ENCODE results near the gene ORM1. TPM values are rescaled to one million over a fixed set of nuclear protein-coding genes. Genes with fewer than 3 reads are reported as not detected.

The ORM1 gene
- total and polyA plus RNA-seq, 2 donors (not counting 1 experiment from before 2014, with no cell fraction given): not detected

DNA sequence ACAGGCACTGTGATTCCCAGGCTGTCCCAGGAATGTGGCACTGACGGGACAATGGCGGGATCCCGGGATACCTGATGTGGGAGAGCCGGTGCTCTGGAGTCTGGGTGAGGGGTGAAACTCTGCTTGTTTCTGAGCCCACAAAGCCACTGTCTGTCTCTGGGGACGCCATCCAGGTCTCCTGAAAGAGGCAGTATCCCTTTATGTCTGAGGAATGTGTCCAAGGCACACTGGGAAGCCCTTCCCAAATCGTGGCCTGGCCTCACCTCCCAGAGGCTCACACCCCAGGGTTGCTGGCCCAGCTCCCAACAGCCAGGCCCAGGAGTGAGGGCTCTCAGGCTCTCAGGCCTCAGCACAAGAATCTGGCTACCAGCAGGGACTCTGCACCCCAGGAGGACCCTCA, 33.9 kb downstream of the ORM1 start:
- H3K4me1 ChIP-seq (ENCODE audit: control insufficient read depth, extremely low read depth, insufficient read depth, low read length): no peaks in the 10 kb centered on the region
- no peaks in the 10 kb centered on the region for H3K79me2 ChIP-seq (ENCODE audit: control insufficient read depth, insufficient read depth, low read length)
- H3K9ac ChIP-seq (ENCODE audit: insufficient read depth, low read length): no peak overlapping the region
- H3K9me3 ChIP-seq (ENCODE audit: control insufficient read depth, insufficient read depth, low read depth, low read length): no peaks in the 10 kb centered on the region
- peaks cover 21% of the 10 kb centered on the region for H3K36me3 ChIP-seq (ENCODE audit: control insufficient read depth, insufficient read depth, low read length)
- TF ChIP-seq, protein P1, sequence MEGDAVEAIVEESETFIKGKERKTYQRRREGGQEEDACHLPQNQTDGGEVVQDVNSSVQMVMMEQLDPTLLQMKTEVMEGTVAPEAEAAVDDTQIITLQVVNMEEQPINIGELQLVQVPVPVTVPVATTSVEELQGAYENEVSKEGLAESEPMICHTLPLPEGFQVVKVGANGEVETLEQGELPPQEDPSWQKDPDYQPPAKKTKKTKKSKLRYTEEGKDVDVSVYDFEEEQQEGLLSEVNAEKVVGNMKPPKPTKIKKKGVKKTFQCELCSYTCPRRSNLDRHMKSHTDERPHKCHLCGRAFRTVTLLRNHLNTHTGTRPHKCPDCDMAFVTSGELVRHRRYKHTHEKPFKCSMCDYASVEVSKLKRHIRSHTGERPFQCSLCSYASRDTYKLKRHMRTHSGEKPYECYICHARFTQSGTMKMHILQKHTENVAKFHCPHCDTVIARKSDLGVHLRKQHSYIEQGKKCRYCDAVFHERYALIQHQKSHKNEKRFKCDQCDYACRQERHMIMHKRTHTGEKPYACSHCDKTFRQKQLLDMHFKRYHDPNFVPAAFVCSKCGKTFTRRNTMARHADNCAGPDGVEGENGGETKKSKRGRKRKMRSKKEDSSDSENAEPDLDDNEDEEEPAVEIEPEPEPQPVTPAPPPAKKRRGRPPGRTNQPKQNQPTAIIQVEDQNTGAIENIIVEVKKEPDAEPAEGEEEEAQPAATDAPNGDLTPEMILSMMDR (conservative IDR thresholded peaks at IDR 0.05 in 1 of 2, IDR thresholded peaks at IDR 0.05 in 1 of 2; ENCODE audit: low read depth in 1 of 2, low read length in 2 of 2): no peak
- TF ChIP-seq EZH2 (IDR thresholded peaks at IDR 0.05; ENCODE audit: low read length, missing control alignments): no peak
- no peak overlapping the region for H3K4me3 ChIP-seq (replicated peaks in 1 of 4; ENCODE audit: control extremely low read depth in 1 of 4, insufficient read depth in 1 of 4, low read depth in 3 of 4, low read length in 4 of 4)
- H3K27ac ChIP-seq (ENCODE audit: insufficient read depth, low read length): no peak overlapping the region
- H4K20me1 ChIP-seq (ENCODE audit: control insufficient read depth, extremely low read depth, insufficient read depth, low read length): no peaks in the 10 kb centered on the region
- no peaks in the 10 kb centered on the region for H3K27me3 ChIP-seq (ENCODE audit: control insufficient read depth, insufficient read depth, low read length)
- H3K4me2 ChIP-seq (ENCODE audit: extremely low read depth, insufficient read depth, low read length): no peak overlapping the region
- H2AFZ ChIP-seq (ENCODE audit: low read length): no peak overlapping the region
- no peak for DNase-seq (ENCODE audit: low read depth in 2 of 2)

DNA sequence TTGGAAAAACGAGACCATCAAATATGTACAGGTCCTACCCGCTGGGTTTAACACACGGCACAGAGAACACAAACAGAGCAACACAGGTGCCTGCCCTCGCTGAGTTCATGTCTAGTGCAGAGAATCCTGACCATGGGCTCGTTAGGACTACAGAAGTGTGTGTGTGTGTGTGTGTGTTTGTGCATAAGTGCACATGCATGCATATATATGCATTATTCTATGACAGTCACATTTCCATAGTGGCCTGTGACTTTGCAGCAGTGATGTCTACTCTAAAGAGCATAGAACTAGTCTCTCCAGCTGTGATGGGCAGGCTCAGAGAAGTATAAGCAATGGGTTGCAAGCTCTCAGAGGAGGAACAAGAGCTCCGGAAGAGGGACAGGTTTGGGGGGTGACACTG, 34.5 kb downstream of the ORM1 start:
- no peak overlapping the region for H3K4me2 ChIP-seq (ENCODE audit: extremely low read depth, insufficient read depth, low read length)
- H3K36me3 ChIP-seq (ENCODE audit: control insufficient read depth, insufficient read depth, low read length): peaks cover 21% of the 10 kb centered on the region
- H3K9ac ChIP-seq (ENCODE audit: insufficient read depth, low read length): no peak overlapping the region
- no peaks in the 10 kb centered on the region for H4K20me1 ChIP-seq (ENCODE audit: control insufficient read depth, extremely low read depth, insufficient read depth, low read length)
- H3K4me3 ChIP-seq (replicated peaks in 1 of 4; ENCODE audit: control extremely low read depth in 1 of 4, insufficient read depth in 1 of 4, low read depth in 3 of 4, low read length in 4 of 4): no peak overlapping the region
- no peaks in the 10 kb centered on the region for H3K4me1 ChIP-seq (ENCODE audit: control insufficient read depth, extremely low read depth, insufficient read depth, low read length)
- no peak overlapping the region for H2AFZ ChIP-seq (ENCODE audit: low read length)
- H3K9me3 ChIP-seq (ENCODE audit: control insufficient read depth, insufficient read depth, low read depth, low read length): no peaks in the 10 kb centered on the region
- no peak overlapping the region for H3K27ac ChIP-seq (ENCODE audit: insufficient read depth, low read length)
- H3K79me2 ChIP-seq (ENCODE audit: control insufficient read depth, insufficient read depth, low read length): no peaks in the 10 kb centered on the region
- DNase-seq (ENCODE audit: low read depth in 2 of 2): no peak
- TF ChIP-seq, protein P1 (conservative IDR thresholded peaks at IDR 0.05 in 1 of 2, IDR thresholded peaks at IDR 0.05 in 1 of 2; ENCODE audit: low read depth in 1 of 2, low read length in 2 of 2): no peak
- no peak for TF ChIP-seq EZH2 (IDR thresholded peaks at IDR 0.05; ENCODE audit: low read length, missing control alignments)
- H3K27me3 ChIP-seq (ENCODE audit: control insufficient read depth, insufficient read depth, low read length): no peaks in the 10 kb centered on the region

DNA sequence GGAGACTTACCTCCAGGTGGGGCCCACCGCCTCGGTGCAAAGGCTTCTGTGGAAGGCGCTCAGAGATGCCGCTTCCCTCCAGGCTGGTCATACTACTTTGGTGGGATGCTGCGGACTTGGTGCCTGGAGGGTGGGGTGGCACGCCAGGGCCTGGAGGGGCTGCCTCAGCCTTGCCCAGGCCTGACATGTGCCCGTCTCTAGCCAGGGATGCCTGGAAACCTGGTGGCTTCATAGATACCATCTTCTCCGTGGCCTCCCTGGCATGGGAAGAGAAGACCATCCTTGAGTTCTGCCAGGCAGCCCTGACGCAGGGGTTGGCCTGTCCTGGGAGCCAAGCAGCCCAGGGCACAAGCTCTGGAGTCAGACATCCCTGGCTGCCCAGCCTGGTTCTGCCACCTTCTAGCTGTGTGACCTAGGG, 35.0 kb downstream of the ORM1 start:
- TF ChIP-seq, protein P1 (conservative IDR thresholded peaks at IDR 0.05 in 1 of 2, IDR thresholded peaks at IDR 0.05 in 1 of 2; ENCODE audit: low read depth in 1 of 2, low read length in 2 of 2): no peak
- TF ChIP-seq EZH2 (IDR thresholded peaks at IDR 0.05; ENCODE audit: low read length, missing control alignments): no peak
- H2AFZ ChIP-seq (ENCODE audit: low read length): no peak overlapping the region

More for the DNA sequence above, 35.0 kb downstream of the ORM1 start:
- Histone ChIP-seq H3K4me2 (ENCODE audit: extremely low read depth, insufficient read depth, low read length) (no peak overlapping the region), H4K20me1 (ENCODE audit: control insufficient read depth, extremely low read depth, insufficient read depth, low read length) (no peaks in the 10 kb centered on the region), H3K79me2 (ENCODE audit: control insufficient read depth, insufficient read depth, low read length) (no peaks in the 10 kb centered on the region), H3K9me3 (ENCODE audit: control insufficient read depth, insufficient read depth, low read depth, low read length) (no peaks in the 10 kb centered on the region), H3K4me1 (ENCODE audit: control insufficient read depth, extremely low read depth, insufficient read depth, low read length) (no peaks in the 10 kb centered on the region), H3K9ac (ENCODE audit: insufficient read depth, low read length) (no peak overlapping the region), H3K4me3 (replicated peaks in 1 of 4; ENCODE audit: control extremely low read depth in 1 of 4, insufficient read depth in 1 of 4, low read depth in 3 of 4, low read length in 4 of 4) (no peak overlapping the region), H3K27ac (ENCODE audit: insufficient read depth, low read length) (no peak overlapping the region), H3K36me3 (ENCODE audit: control insufficient read depth, insufficient read depth, low read length) (peaks cover 21% of the 10 kb centered on the region), H3K27me3 (ENCODE audit: control insufficient read depth, insufficient read depth, low read length) (no peaks in the 10 kb centered on the region)
- no peak for DNase-seq (ENCODE audit: low read depth in 2 of 2)
